Stomach (tissue), 4 donors: ENCODE results near the gene SETD4.

ENCODE experiments used
- EP300 ChIP-seq: sonication (generic); formaldehyde crosslinking; IDR thresholded peaks from one replicate; pipeline ENCODE4 v1.6.1; 2017; ENCODE audit warnings: antibody characterized with exemption
- POLR2A ChIP-seq, 4 donors: fragments of 450-650 bp; IDR thresholded peaks; one replicate each; pipeline ENCODE4 v1.6.1; 2016; ENCODE audit warnings: antibody characterized with exemption in 4 of 4, control low read depth in 2 of 4, mild to moderate bottlenecking in 1 of 4, moderate library complexity in 1 of 4
- TF ChIP-seq, protein P1 (sequence below), 7 experiments: fragments of 450-650 bp in 4 of 7; fragments of 200-600 bp in 3 of 7; sonication (generic) in 3 of 7; IDR thresholded peaks; one replicate each; pipeline ENCODE4 v1.5.1; 2016 to 2019; ENCODE audit warnings: antibody characterized with exemption in 7 of 7, control low read depth in 2 of 7, mild to moderate bottlenecking in 1 of 7

DNA sequence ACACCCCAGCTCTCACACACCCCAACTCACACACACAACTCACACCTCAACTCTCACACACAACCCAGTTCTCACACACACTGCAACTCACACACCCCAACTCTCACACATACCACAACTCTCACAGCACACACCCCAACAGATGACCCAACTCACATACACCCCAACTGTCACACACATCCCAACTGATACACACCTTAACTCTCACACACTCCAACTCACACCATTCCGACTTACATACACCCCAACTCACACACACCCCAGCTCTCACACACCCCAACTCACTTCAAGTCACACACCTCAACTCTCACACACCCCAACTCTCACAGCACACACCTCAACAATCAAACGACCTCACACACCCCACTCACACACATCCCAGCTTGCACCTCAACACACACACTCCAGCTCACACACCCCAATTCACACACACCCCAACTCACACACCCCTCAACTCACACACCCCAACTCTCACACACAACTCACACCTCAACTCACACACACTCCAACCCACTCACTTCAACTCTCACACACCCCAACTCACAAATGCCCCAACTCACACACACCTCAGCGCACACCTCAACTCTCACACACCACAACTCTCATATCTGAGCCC lies 66.3 kb downstream of the SETD4 start:
- TF ChIP-seq, protein P1, sequence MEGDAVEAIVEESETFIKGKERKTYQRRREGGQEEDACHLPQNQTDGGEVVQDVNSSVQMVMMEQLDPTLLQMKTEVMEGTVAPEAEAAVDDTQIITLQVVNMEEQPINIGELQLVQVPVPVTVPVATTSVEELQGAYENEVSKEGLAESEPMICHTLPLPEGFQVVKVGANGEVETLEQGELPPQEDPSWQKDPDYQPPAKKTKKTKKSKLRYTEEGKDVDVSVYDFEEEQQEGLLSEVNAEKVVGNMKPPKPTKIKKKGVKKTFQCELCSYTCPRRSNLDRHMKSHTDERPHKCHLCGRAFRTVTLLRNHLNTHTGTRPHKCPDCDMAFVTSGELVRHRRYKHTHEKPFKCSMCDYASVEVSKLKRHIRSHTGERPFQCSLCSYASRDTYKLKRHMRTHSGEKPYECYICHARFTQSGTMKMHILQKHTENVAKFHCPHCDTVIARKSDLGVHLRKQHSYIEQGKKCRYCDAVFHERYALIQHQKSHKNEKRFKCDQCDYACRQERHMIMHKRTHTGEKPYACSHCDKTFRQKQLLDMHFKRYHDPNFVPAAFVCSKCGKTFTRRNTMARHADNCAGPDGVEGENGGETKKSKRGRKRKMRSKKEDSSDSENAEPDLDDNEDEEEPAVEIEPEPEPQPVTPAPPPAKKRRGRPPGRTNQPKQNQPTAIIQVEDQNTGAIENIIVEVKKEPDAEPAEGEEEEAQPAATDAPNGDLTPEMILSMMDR (IDR thresholded peaks at IDR 0.05) = no peak
- TF ChIP-seq POLR2A (IDR thresholded peaks at IDR 0.05) (no peak), EP300 (no peak)
